Adipocyte (in vitro differentiated cells): ENCODE data around the gene RTL10.

Source experiments
- DNase-seq: peaks from one replicate; pipeline ENCODE4 v3.0.0-alpha.2; 2015; ENCODE audit warnings: low read depth
- H3K27me3 ChIP-seq: replicated peaks from 2 replicates; pipeline ENCODE4 v1.7.0; 2013; ENCODE audit warnings: mild to moderate bottlenecking, low read length, moderate library complexity; ENCODE audit not compliant: control insufficient read depth, insufficient read depth
- H3K36me3 ChIP-seq: 2 replicates; pipeline ENCODE4 v1.7.0; 2013; ENCODE audit warnings: low read length, mild to moderate bottlenecking, moderate library complexity; ENCODE audit not compliant: control insufficient read depth, insufficient read depth, severe bottlenecking
- H3K4me1 ChIP-seq: 2 replicates; pipeline ENCODE4 v1.7.0; 2013; ENCODE audit warnings: mild to moderate bottlenecking, low read length, moderate library complexity; ENCODE audit not compliant: control insufficient read depth, insufficient read depth
- H3K4me3 ChIP-seq: 2 replicates; pipeline ENCODE4 v1.7.0; 2013; ENCODE audit warnings: mild to moderate bottlenecking, low read length, moderate library complexity
- H3K9ac ChIP-seq: 2 replicates; pipeline ENCODE4 v1.7.0; 2013; ENCODE audit warnings: mild to moderate bottlenecking, low read length, moderate library complexity
- H3K9me3 ChIP-seq: 2 replicates; pipeline ENCODE4 v1.7.0; 2013; ENCODE audit warnings: mild to moderate bottlenecking, low read length, moderate library complexity; ENCODE audit not compliant: control insufficient read depth

RTL10 gene

GRCh38 chr22:19814428-19814827 is 40.2 kb downstream of the RTL10 start:
- Histone ChIP-seq H3K27me3 (no peaks in the 10 kb centered on the region), H3K4me3 (no peak overlapping the region), H3K9me3 (no peaks in the 10 kb centered on the region), H3K9ac (no peak overlapping the region), H3K36me3 (no peaks in the 10 kb centered on the region), H3K4me1 (peaks cover 5% of the 10 kb centered on the region)
- no peak for DNase-seq

DNA sequence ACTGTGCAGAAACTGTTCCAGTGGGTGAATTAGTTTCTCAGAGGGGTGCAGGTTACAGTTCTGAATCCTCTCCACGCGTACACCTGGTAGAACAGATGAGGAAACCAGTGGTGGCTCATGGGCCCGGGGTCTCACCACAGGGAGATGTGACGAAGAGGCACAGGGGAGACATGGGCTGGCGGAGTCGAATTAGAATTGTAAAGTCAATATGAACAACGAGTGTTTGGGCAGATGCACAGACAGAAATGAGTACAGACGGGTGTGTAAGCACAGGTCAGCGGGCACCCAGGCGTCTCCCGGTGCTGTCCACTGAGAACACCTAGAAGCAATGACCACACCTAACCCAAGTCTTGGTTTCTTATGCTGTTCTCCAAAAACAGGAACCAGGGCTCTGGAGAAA is 41.8 kb downstream of the RTL10 start:
- H3K4me1 ChIP-seq, result peaks cover 5% of the 10 kb centered on the region
- H3K36me3 ChIP-seq, result no peaks in the 10 kb centered on the region
- no peaks in the 10 kb centered on the region for H3K9me3 ChIP-seq
- DNase-seq, result no peak
- no peak overlapping the region for H3K4me3 ChIP-seq
- no peak overlapping the region for H3K9ac ChIP-seq
- no peaks in the 10 kb centered on the region for H3K27me3 ChIP-seq

DNA sequence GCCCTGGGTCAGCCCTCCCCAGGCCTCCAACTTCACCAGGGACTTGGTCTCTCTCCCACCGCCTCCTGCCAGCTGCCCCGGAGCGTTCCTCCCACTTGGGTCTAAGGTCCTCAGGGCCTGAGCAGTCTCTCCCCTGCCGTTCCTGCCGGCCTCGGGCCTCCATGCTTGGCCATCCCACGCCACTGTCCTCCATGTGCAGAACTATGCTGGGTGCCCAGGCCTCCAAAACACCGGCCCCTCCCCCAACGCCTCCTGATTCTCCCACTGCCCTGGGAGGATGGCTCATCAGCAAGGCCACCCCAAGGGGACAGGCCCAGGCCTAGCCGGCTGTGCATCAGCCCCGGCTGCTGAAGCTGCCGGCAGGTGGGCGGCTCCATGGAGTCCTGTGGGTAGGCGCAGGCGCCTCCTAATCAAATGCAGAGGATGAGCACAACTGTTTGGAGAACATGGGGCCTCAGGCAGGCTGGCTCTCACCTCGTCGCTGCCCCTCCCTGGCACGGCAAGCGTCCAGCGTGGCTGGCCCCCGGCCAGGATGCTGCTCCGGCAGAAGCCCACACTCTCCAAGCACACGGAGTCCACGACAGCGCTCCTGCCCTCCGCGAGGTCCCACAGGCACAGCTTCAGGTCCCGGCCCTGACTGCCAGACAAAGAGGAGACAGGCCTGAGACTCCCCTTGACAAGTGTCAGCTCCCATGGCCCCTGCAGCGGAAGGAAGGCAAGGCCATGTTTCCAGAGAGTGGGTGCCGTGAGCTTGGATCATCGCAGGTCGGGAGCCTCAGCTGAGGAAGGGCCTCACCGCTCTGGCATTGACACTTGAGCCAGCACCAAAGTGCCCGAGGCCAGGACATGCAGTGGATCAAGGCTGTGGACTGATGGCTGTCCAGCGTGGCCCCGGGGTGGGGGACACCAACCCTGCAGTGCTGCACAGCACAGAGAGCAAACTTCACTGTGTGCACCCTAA is 42.6 kb downstream of the RTL10 start:
- no peaks in the 10 kb centered on the region for H3K9me3 ChIP-seq
- H3K4me1 ChIP-seq, result peaks cover 5% of the 10 kb centered on the region
- no peak for DNase-seq
- H3K4me3 ChIP-seq, result no peak overlapping the region
- no peak overlapping the region for H3K9ac ChIP-seq
- H3K36me3 ChIP-seq, result no peaks in the 10 kb centered on the region
- H3K27me3 ChIP-seq, result no peaks in the 10 kb centered on the region

GRCh38 chr22:19811211-19811621 is 43.5 kb downstream of the RTL10 start:
- Histone ChIP-seq H3K9ac (no peak overlapping the region), H3K27me3 (no peaks in the 10 kb centered on the region), H3K9me3 (no peaks in the 10 kb centered on the region), H3K36me3 (no peaks in the 10 kb centered on the region), H3K4me3 (no peak overlapping the region), H3K4me1 (peaks cover 5% of the 10 kb centered on the region)
- no peak for DNase-seq

GRCh38 chr22:19810381-19811201 is 44.1 kb downstream of the RTL10 start:
- Histone ChIP-seq H3K9me3 (no peaks in the 10 kb centered on the region), H3K9ac (no peak overlapping the region), H3K4me1 (peaks cover 5% of the 10 kb centered on the region), H3K4me3 (no peak overlapping the region), H3K36me3 (no peaks in the 10 kb centered on the region), H3K27me3 (no peaks in the 10 kb centered on the region)
- peak; percentile 14 for DNase-seq

DNA sequence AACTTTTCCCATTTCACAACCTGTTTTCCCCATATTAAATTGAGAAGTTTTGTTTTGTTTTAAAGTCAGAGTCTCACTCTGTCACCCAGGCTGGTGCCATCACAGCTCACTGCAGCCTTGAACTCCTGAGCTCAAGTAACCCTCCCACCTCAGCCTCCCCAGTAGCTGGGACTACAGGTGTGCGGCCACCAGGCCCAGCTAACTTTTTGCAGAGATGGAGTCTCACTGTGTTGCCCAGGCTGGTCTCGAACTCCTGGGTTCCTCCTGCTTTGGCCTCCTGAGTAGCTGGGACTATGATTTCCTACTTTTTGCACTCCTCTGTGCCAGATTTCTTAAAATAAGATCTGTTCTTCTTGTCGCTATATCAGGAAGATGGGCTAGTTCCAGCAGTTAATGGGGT is 44.9 kb downstream of the RTL10 start:
- Histone ChIP-seq H3K36me3 (no peaks in the 10 kb centered on the region), H3K9me3 (no peaks in the 10 kb centered on the region), H3K4me3 (no peak overlapping the region), H3K9ac (no peak overlapping the region), H3K27me3 (no peaks in the 10 kb centered on the region), H3K4me1 (no peaks in the 10 kb centered on the region)
- DNase-seq, result no peak

DNA sequence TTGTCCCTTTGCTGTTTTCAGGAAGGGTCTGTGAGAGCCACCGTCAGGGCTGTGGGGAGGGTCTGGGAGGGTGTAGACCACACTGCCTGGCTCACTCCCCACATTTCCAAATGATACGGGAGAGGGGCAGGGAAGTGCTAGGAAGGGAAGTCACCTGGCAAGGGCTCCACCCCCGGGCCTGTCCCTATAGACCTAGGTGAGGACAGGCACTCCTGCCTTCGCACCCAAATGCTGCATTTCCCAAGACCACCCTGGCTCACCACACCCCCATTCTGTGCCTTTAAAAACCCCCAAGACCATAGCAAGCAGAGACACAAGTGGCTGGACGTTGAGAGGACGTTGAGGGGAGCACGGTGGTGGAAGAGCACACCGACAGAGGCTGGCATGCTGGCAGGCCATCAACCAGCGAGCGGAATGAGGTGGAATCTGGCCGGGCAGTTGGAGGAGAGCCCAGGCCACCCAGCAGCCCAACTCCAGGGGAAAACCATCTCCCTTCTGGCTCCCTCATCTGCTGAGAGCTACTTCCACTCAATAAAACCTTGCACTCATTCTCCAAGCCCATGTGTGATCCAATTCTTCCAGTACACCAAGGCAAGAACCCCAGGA is 45.7 kb downstream of the RTL10 start:
- no peaks in the 10 kb centered on the region for H3K9me3 ChIP-seq
- no peaks in the 10 kb centered on the region for H3K27me3 ChIP-seq
- DNase-seq, result no peak
- H3K9ac ChIP-seq, result no peak overlapping the region
- no peak overlapping the region for H3K4me3 ChIP-seq
- no peaks in the 10 kb centered on the region for H3K36me3 ChIP-seq
- H3K4me1 ChIP-seq, result no peaks in the 10 kb centered on the region

DNA sequence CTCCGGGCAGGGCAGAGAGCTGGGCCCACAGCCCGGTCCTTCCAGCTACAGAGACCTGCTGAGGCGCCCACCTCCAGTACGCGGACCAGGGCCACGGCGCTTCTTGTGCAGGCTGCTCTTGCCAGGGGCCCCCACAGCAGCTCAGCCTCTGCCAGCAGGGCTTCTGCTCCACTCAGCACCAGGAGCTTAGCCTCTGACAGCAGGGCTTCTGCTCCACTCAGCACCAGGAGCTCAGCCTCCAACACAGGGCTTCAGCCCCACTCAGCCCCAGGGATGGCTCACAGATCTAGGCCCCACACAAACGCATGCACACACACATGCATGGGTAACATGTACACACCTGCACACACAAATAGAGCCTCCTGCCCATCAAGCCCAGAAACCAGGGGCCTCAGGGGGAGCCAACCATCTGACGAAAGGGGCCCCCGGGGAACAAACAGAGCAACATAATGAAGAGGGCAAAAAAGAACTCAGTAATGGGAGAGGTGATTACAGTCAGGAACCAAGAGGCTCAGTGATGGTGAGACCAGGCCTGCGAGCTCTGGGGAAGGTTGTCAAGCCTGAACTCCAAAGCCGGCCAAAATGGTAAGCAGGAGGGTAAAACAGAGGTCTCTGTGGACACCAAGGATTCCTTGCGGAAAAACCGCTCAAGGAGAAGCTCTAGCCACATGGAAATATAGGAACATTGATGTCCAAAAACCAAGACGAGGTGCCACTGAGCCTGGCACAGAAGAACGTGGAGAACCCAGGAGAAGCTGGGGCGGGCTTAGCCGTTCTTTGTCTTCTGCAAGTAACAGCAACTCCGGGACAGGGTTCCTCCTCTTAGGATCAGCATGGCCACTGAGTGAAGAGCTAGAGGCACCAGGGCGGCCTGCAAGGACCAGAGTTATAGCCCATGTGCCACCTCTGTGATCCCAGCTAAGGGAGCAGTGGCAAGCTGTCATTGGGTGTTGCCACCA is 46.5 kb downstream of the RTL10 start:
- H3K36me3 ChIP-seq, result no peaks in the 10 kb centered on the region
- H3K9ac ChIP-seq, result no peak overlapping the region
- no peaks in the 10 kb centered on the region for H3K27me3 ChIP-seq
- no peaks in the 10 kb centered on the region for H3K9me3 ChIP-seq
- DNase-seq, result no peak
- H3K4me1 ChIP-seq, result no peaks in the 10 kb centered on the region
- H3K4me3 ChIP-seq, result no peak overlapping the region

- no peak overlapping the region for H3K4me3 ChIP-seq
- no peak overlapping the region for H3K9ac ChIP-seq
- H3K9me3 ChIP-seq, result no peaks in the 10 kb centered on the region
- no peaks in the 10 kb centered on the region for H3K36me3 ChIP-seq
- H3K27me3 ChIP-seq, result no peaks in the 10 kb centered on the region
- DNase-seq, result no peak
- no peaks in the 10 kb centered on the region for H3K4me1 ChIP-seq
These were observed 47.3 kb downstream of the RTL10 start for GRCh38 chr22:19807161-19807913.
